Sigmoid colon (tissue), 3 donors: ENCODE results near the gene ECE1.

Source experiments
- CTCF ChIP-seq, 4 experiments: fragments of 450-650 bp in 3 of 4; fragments of 200-600 bp in 1 of 4; IDR thresholded peaks; one replicate each; pipeline ENCODE4 v1.5.1; 2016 to 2019; ENCODE audit warnings: antibody characterized with exemption in 4 of 4, mild to moderate bottlenecking in 3 of 4, moderate library complexity in 2 of 4
- POLR2A ChIP-seq, 2 donors: fragments of 450-650 bp; IDR thresholded peaks; one replicate each; pipeline ENCODE4 v1.6.1; 2016; ENCODE audit warnings: antibody characterized with exemption in 2 of 2, mild to moderate bottlenecking in 2 of 2, moderate library complexity in 2 of 2

GRCh38 chr1:21291184-21291583, 921 bp upstream of the ECE1 start:
- TF ChIP-seq CTCF (IDR thresholded peaks at IDR 0.05) = no peak
- no peak for TF ChIP-seq POLR2A (IDR thresholded peaks at IDR 0.05)
